Measurements from ENCODE around the gene POU2AF2.

GRCh38 chr11:111329306-111330204 lies 84.0 kb downstream of the POU2AF2 start:
- TF ChIP-seq, protein P1, sequence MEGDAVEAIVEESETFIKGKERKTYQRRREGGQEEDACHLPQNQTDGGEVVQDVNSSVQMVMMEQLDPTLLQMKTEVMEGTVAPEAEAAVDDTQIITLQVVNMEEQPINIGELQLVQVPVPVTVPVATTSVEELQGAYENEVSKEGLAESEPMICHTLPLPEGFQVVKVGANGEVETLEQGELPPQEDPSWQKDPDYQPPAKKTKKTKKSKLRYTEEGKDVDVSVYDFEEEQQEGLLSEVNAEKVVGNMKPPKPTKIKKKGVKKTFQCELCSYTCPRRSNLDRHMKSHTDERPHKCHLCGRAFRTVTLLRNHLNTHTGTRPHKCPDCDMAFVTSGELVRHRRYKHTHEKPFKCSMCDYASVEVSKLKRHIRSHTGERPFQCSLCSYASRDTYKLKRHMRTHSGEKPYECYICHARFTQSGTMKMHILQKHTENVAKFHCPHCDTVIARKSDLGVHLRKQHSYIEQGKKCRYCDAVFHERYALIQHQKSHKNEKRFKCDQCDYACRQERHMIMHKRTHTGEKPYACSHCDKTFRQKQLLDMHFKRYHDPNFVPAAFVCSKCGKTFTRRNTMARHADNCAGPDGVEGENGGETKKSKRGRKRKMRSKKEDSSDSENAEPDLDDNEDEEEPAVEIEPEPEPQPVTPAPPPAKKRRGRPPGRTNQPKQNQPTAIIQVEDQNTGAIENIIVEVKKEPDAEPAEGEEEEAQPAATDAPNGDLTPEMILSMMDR (IDR thresholded peaks at IDR 0.05) = no peak
- TF ChIP-seq POLR2AphosphoS5 (IDR thresholded peaks at IDR 0.05) (no peak), POLR2A (IDR thresholded peaks at IDR 0.05; ENCODE audit: low read depth) (no peak)

Measured in esophagus muscularis mucosa (tissue), 3 donors.